Omental fat pad (tissue), 4 donors: ENCODE measurements around the gene SRCIN1. TPM values are rescaled to one million over a fixed set of nuclear protein-coding genes. Genes with fewer than 3 reads are reported as not detected.

Experiments used
- ATAC-seq: fragments of 150-250 bp; one replicate; pipeline ENCODE4 v1.9.1; 2016; ENCODE audit warnings: mild to moderate bottlenecking, moderate library complexity; ENCODE audit not compliant: low FRiP score
- DNase-seq: peaks from one replicate; pipeline ENCODE4 v3.0.0-alpha.2; 2019; ENCODE audit warnings: low spot score
- CTCF ChIP-seq, 3 donors: fragments of 450-650 bp; IDR thresholded peaks; one replicate each; pipeline ENCODE4 v1.5.1; 2016 to 2017; ENCODE audit warnings: antibody characterized with exemption in 3 of 3, mild to moderate bottlenecking in 3 of 3, moderate library complexity in 2 of 3
- total RNA-seq, 4 donors: library from RNA; depleted of rRNA; stranded (reverse); fragments of >200 nt; gene quantifications; one replicate each; pipeline ENCODE4 v1.1.0, GENCODE V29; 2016

SRCIN1 gene
- total RNA-seq, 4 donors from 2014 or later, result 1.2 to 5.6 (median 2.7) TPM

- ATAC-seq (no peak), DNase-seq (no peak)
- no peak for TF ChIP-seq CTCF (IDR thresholded peaks at IDR 0.05)
These were observed 64.5 kb downstream of the SRCIN1 start for GRCh38 chr17:38541281-38541680.

- ATAC-seq (no peak), DNase-seq (no peak)
- no peak for TF ChIP-seq CTCF (IDR thresholded peaks at IDR 0.05)
These were observed 65.2 kb downstream of the SRCIN1 start for GRCh38 chr17:38540514-38541045.

DNA sequence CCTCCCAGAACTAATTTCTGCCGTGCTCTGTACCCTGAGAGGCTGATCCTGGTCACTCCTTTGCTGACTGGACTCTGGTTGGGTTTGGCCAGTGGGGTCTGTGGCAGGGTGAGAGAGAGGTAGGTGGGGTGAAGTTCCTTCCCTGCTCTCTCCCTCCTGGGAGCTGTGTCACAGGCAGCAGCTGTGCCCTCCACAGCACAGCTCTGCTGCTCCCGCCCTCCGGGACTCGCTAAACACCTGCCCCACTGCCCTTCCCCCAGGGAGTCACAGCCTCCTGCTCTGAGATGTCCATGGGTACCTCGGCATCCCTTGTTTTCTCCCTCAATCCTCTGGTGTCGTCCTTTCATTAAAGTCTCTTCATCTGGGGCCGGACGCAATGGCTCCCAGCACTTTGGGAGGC, 66.4 kb downstream of the SRCIN1 start:
- no peak for ATAC-seq
- no peak for TF ChIP-seq CTCF (IDR thresholded peaks at IDR 0.05)
- DNase-seq, result no peak

DNA sequence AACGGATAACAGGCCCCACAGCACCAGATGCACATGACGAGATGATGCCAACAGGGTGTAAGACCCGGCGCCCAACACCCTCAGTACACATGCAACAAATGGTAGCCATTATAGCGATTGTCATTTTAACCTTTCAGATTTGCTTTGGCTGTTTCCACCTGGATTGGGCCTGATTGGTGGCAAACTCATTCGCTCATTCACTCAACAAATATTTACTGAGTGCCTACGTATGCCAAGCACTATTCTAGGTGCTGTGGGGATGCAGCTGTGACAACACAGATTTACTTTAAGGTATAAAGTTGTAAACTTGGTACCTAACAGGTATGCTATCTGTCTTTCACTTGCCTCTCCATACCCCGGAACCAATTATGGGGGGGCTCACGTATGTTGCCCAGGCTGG, 66.8 kb downstream of the SRCIN1 start:
- DNase-seq (no peak), ATAC-seq (no peak)
- TF ChIP-seq CTCF (IDR thresholded peaks at IDR 0.05), result no peak

DNA sequence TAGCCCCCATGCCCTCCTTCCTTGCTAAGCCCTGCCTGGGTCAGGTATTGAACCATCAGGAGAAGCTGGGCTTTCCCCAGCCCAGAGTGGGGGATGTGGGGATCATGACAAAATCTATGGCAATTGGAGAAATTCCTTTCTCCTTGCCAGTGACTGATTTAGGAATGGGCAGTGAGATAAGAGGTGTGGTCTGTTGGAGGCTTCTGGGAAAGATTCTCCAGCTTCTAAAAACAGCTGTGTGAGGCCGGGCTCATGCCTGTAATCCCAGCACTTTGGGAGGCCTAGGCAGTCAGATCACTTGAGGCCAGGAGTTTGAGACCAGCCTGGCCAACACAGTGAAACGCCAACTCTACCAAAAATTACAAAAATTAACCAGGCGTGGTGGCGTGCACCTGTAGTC, 69.1 kb downstream of the SRCIN1 start:
- ATAC-seq (no peak), DNase-seq (no peak)
- no peak for TF ChIP-seq CTCF (IDR thresholded peaks at IDR 0.05)

GRCh38 chr17:38535886-38536285, 69.9 kb downstream of the SRCIN1 start:
- no peak for ATAC-seq

More at GRCh38 chr17:38535886-38536285, 69.9 kb downstream of the SRCIN1 start:
- DNase-seq, result no peak
- no peak for TF ChIP-seq CTCF (IDR thresholded peaks at IDR 0.05)
